IPS DF 6.9 (cell line): Measurements from ENCODE around the gene CPNE6.

ENCODE experiments used
- DNase-seq: peaks from one replicate; pipeline ENCODE4 v3.0.0-alpha.2; 2013; ENCODE audit warnings: low read depth, low spot score
- H3K27ac ChIP-seq: one replicate; pipeline ENCODE4 v1.5.1; 2013; ENCODE audit warnings: low read length, control low read depth
- H3K27me3 ChIP-seq: 2 replicates; pipeline ENCODE4 v1.6.1; 2013; ENCODE audit warnings: mild to moderate bottlenecking, low read length; ENCODE audit not compliant: control insufficient read depth, insufficient read depth
- H3K36me3 ChIP-seq: 2 replicates; pipeline ENCODE4 v1.6.1; 2013; ENCODE audit warnings: low read length; ENCODE audit not compliant: control insufficient read depth, insufficient read depth
- H3K4me1 ChIP-seq: 2 replicates; pipeline ENCODE4 v1.6.1; 2013; ENCODE audit warnings: low read length; ENCODE audit not compliant: control insufficient read depth, insufficient read depth
- H3K4me3 ChIP-seq: 2 replicates; pipeline ENCODE4 v1.5.1; 2013; ENCODE audit warnings: mild to moderate bottlenecking, low read length
- H3K9me3 ChIP-seq: 2 replicates; pipeline ENCODE4 v1.6.1; 2013; ENCODE audit warnings: low read length, inconsistent platforms; ENCODE audit not compliant: control insufficient read depth, insufficient read depth
- WGBS: extraction: QIAGEN DNeasy Blood & Tissue Kit; methylation state at CpG from one replicate; pipeline ENCODE4 v1.1.7; 2013; ENCODE audit warnings: mixed read lengths, missing lambda C conversion rate; ENCODE audit not compliant: insufficient read length, insufficient coverage; 5-methylcytosine and 5-hydroxymethylcytosine counted together

Gene CPNE6

GRCh38 chr14:24079491-24080141, 8.3 kb downstream of the CPNE6 start:
- no peak for DNase-seq
- no peaks in the 10 kb centered on the region for H3K27me3 ChIP-seq
- H3K4me1 ChIP-seq, result peaks cover 7% of the 10 kb centered on the region; the same call in 1 of the 2 replicates
- H3K27ac ChIP-seq, result no peak overlapping the region
- H3K4me3 ChIP-seq, result no peak overlapping the region
- H3K36me3 ChIP-seq, result no peaks in the 10 kb centered on the region
- H3K9me3 ChIP-seq, result no peaks in the 10 kb centered on the region
- WGBS, result no CpG with 5 or more reads among the region's 9 CpGs

DNA sequence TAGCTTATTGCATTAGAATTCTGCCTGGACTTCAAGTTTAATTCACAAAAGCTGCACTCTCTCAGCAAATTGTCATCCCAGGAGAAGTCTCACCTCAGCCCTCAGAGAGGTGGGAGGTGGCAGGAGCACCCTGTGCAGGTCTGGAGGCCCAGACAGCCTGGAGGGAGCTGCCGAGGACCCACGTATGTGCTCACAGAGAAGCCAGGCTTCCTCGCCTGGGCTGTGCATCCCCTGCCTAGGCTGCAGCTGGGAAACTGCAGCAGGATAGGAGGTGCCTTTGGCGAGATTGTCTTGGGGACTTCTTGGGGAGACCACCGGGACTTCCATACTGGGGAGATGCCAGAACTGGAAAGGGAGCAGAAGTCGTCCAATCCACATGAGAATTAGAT, 8.8 kb downstream of the CPNE6 start:
- no peak for DNase-seq
- H3K4me3 ChIP-seq, result no peak overlapping the region
- no peaks in the 10 kb centered on the region for H3K9me3 ChIP-seq
- no peaks in the 10 kb centered on the region for H3K27me3 ChIP-seq
- WGBS, result no CpG with 5 or more reads among the region's 6 CpGs
- H3K36me3 ChIP-seq, result no peaks in the 10 kb centered on the region
- H3K4me1 ChIP-seq, result peaks cover 7% of the 10 kb centered on the region; the same call in 1 of the 2 replicates
- no peak overlapping the region for H3K27ac ChIP-seq

- DNase-seq, result no peak
- no peaks in the 10 kb centered on the region for H3K9me3 ChIP-seq
- peak overlapping the region; percentile 66; the same call in 1 of the 2 replicates for H3K4me3 ChIP-seq
- no peak overlapping the region for H3K27ac ChIP-seq
- WGBS, result no CpG with 5 or more reads among the region's 74 CpGs
- H3K27me3 ChIP-seq, result no peaks in the 10 kb centered on the region
- H3K4me1 ChIP-seq, result peaks cover 7% of the 10 kb centered on the region; the same call in 1 of the 2 replicates
- H3K36me3 ChIP-seq, result no peaks in the 10 kb centered on the region
Observed at GRCh38 chr14:24080888-24081738, 9.8 kb downstream of the CPNE6 start.

DNA sequence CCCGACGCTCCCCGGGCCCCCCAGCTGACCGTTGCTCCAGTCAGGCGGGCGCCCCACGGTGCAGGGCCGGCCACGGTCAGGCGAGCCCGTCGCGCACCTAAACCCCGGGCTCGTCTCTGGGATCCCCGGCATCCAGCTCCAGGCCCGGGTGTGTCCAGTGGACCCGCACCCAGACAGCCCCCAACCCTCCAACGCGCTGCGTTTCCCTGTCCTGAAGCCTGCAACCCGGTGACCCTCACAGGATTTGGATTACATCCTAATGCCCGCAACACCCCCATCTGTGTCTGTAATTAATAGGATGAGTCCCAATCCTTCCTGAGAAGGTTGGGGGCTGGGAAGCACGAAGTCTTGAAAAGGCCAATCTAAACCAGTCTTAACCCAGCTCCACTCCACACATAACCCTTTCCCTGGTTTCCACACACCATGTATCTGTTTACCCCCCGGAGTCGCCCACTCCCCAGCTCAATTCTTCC, 10.4 kb downstream of the CPNE6 start:
- Histone ChIP-seq H3K4me1 (peaks cover 7% of the 10 kb centered on the region; the same call in 1 of the 2 replicates), H3K27me3 (no peaks in the 10 kb centered on the region)

DNA sequence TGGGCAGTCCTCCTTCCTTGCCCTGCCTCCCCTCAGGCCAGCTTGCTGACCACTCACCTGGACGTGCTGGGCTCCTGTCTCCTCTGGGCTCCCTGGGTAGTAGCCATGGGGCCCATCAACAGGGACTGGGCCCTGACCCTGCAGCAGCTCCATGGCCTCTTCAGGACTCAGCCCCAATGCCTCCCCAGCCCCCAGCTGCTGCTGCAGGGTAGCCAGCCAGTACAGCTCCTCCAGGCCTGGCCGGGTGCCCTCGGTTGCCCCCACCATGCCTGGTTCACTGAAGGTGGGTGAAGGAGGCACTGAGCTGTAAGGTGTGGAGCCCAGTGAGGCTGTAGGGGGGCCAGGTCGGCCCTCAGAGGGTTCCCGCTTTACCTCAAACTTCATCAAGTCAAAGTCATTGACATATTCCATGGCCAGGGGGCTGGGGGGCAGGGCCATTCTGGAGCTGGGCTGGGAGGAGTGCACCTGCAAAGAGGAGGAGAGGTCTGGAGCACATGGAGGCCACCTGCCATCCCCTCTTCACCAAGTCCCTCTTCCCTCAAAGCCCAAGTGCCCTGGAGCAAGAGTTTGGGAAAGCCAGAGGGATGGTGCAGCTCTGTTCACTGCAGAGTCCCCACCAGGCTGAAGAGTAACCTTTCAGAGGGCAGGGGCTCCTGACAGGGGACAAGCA, 11.2 kb downstream of the CPNE6 start:
- Histone ChIP-seq H3K36me3 (no peaks in the 10 kb centered on the region), H3K27me3 (no peaks in the 10 kb centered on the region), H3K4me1 (peaks cover 7% of the 10 kb centered on the region; the same call in 1 of the 2 replicates), H3K27ac (no peak overlapping the region), H3K4me3 (no peak overlapping the region), H3K9me3 (no peaks in the 10 kb centered on the region)
- no CpG with 5 or more reads among the region's 5 CpGs for WGBS
- DNase-seq, result no peak

More for the DNA sequence above, 10.4 kb downstream of the CPNE6 start:
- Histone ChIP-seq H3K27ac (no peak overlapping the region), H3K36me3 (no peaks in the 10 kb centered on the region), H3K9me3 (no peaks in the 10 kb centered on the region), H3K4me3 (peak overlapping the region; percentile 66; the same call in 1 of the 2 replicates)
- WGBS, result no CpG with 5 or more reads among the region's 26 CpGs
- DNase-seq, result no peak

DNA sequence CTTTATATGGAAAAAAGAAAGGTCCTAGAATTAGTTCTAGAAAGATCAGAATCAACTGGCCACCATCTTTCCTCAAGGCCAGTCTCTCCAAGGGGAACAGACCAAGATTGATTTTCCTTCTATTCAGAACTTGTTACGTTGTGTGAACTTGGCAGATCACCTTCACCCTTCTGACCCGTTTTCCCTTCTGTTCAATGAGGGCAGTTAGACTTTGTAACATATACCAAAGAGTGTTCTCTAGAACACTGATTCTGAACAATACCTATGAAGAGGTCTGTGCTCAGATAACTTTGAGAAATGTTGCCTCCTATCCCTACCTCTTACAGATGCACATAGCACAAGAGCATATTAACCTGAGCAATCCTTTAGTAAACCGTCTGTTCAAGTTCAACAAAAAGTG, 12.1 kb downstream of the CPNE6 start:
- Histone ChIP-seq H3K27ac (no peak overlapping the region), H3K4me3 (no peak overlapping the region), H3K27me3 (no peaks in the 10 kb centered on the region), H3K4me1 (peaks cover 8% of the 10 kb centered on the region; the same call in 1 of the 2 replicates), H3K36me3 (no peaks in the 10 kb centered on the region), H3K9me3 (no peaks in the 10 kb centered on the region)
- no CpG with 5 or more reads among the region's 3 CpGs for WGBS
- no peak for DNase-seq

DNA sequence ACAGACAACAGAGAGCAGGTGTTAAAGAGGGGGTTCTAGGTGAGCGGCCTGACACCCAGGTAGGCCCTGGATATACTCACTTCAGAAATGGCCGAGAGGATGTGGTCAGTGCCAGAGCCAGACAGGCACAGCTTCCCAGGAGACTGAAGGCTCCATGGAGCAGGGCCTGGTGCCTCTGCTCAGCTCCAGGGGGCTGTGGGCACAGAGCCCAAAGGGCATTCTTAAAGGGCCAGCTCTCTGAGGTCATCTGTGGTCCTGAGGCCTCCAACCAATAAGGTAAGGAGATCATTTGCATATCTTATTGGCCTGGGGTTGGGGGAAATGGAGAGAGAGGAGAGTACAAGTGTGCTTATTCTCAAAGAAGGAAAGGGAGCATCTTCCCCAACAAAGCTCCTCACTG, 13.1 kb downstream of the CPNE6 start:
- no peak for DNase-seq
- H3K4me3 ChIP-seq, result no peak overlapping the region
- no peaks in the 10 kb centered on the region for H3K27me3 ChIP-seq
- no peaks in the 10 kb centered on the region for H3K36me3 ChIP-seq
- H3K9me3 ChIP-seq, result no peaks in the 10 kb centered on the region
- no peak overlapping the region for H3K27ac ChIP-seq
- H3K4me1 ChIP-seq, result peaks cover 8% of the 10 kb centered on the region; the same call in 1 of the 2 replicates
- no CpG with 5 or more reads among the region's 2 CpGs for WGBS

- DNase-seq, result no peak
- no peak overlapping the region for H3K4me3 ChIP-seq
- WGBS, result no CpG with 5 or more reads among the region's 3 CpGs
- peaks cover 6% of the 10 kb centered on the region; the same call in 1 of the 2 replicates for H3K4me1 ChIP-seq
- no peaks in the 10 kb centered on the region for H3K36me3 ChIP-seq
- H3K27me3 ChIP-seq, result no peaks in the 10 kb centered on the region
- no peak overlapping the region for H3K27ac ChIP-seq
- H3K9me3 ChIP-seq, result no peaks in the 10 kb centered on the region
Observed at GRCh38 chr14:24085215-24085614, 13.9 kb downstream of the CPNE6 start.

DNA sequence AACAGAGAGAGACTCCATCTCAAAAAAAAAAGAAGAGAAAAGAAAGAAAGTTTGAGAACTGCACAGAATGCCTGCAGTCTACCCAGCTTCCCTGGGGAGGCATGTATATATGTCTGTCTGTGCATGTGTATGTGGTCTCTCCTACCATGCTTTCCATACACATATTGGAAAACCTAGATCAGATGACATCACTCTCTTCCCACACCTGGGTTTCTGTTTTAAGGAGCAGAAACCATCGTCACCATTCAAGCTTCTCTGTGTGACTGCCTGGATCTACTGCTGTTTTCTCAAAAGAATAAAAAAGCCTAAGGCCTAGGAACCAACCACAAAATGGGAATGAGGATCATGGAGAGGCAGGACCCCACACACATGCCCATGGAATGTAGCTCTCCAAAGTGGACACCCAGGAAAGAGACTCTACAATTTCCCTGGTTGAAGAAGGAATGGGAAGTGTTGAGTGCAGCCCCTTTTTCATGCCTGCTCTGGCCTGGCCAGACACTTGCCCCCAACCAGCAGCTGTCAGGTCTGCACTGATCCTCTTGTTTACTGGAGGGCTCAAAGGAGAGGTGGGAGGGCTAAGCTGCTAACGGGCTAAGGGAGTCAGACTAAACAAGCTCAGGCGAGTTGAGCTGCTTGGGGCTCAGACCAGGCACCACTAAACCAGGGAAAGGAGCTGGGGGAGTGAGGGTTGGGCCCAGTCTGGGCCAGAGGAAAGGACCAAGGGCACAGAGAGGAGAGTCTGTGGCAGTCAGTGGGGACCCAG, 15.0 kb downstream of the CPNE6 start:
- DNase-seq, result no peak
- no peak overlapping the region for H3K27ac ChIP-seq
- no peaks in the 10 kb centered on the region for H3K9me3 ChIP-seq
- H3K4me3 ChIP-seq, result no peak overlapping the region
- no peaks in the 10 kb centered on the region for H3K27me3 ChIP-seq
- 0 out of 2 replicates have a peak, but pooled peaks cover 4% of the 10 kb centered on the region for H3K4me1 ChIP-seq
- WGBS, result no CpG with 5 or more reads among the region's 3 CpGs
- H3K36me3 ChIP-seq, result no peaks in the 10 kb centered on the region
